Thyroid gland (tissue), 4 donors: Measurements from ENCODE around the gene PANX2.

Experiments used
- POLR2A ChIP-seq, 2 donors: fragments of 450-650 bp; IDR thresholded peaks; one replicate each; pipeline ENCODE4 v1.6.1; 2017; ENCODE audit warnings: antibody characterized with exemption in 2 of 2, mild to moderate bottlenecking in 2 of 2, moderate library complexity in 1 of 2
- TF ChIP-seq, protein P1 (sequence below), 6 experiments: fragments of 200-600 bp in 3 of 6; fragments of 450-650 bp in 3 of 6; sonication (generic) in 3 of 6; IDR thresholded peaks; one replicate each; pipeline ENCODE4 v1.5.1; 2016 to 2019; ENCODE audit warnings: antibody characterized with exemption in 6 of 6, mild to moderate bottlenecking in 2 of 6, inconsistent platforms in 1 of 6, moderate library complexity in 1 of 6

DNA sequence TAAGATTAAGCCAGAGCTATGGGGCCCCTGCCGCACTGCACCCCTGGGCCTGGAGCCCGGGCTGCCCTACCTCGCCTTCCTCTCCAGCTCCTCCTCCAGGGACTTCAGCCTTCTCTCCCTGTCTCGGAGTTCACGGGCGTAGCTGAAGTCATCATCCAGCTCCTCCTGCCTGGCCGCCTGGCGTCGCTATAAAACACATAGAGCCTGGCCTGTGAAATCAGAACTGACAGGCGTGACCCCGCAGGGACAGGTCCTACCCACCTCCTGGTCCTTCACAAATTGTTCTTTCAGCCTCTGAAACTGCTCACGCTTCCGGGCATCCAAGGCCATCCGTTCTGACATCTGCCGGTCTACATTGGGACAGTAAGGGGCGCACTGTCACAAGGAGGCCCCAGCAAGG is 53.5 kb downstream of the PANX2 start:
- TF ChIP-seq, protein P1, sequence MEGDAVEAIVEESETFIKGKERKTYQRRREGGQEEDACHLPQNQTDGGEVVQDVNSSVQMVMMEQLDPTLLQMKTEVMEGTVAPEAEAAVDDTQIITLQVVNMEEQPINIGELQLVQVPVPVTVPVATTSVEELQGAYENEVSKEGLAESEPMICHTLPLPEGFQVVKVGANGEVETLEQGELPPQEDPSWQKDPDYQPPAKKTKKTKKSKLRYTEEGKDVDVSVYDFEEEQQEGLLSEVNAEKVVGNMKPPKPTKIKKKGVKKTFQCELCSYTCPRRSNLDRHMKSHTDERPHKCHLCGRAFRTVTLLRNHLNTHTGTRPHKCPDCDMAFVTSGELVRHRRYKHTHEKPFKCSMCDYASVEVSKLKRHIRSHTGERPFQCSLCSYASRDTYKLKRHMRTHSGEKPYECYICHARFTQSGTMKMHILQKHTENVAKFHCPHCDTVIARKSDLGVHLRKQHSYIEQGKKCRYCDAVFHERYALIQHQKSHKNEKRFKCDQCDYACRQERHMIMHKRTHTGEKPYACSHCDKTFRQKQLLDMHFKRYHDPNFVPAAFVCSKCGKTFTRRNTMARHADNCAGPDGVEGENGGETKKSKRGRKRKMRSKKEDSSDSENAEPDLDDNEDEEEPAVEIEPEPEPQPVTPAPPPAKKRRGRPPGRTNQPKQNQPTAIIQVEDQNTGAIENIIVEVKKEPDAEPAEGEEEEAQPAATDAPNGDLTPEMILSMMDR (IDR thresholded peaks at IDR 0.05): no peak
- no peak for TF ChIP-seq POLR2A (IDR thresholded peaks at IDR 0.05)
